8988T (cell line): ENCODE results near the gene OCIAD1.
A peak's percentile ranks its signal among the peaks of the same experiment; 100 is the strongest.

ENCODE experiments used
- DNase-seq: peaks from one replicate; pipeline ENCODE4 v3.0.0; 2011

The OCIAD1 gene

DNA sequence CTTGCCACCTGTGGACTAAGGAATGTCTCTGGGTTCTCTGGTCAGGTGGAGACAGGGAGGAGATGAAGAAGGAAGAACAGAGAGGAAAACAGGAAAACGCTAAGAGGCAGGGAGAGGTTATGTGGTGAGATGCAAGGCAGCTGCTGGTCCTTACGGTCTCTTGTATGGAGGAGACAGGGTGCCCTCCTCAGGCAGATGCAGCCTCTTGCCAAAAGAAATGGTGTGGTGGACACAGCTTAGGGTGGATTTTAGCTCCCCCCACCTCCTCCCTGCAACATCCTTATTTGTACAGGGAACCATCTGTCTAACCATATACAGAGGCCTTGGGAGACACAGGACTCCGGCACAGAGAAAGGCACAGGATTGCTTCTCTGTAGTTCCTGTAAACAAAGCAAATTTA, 66.0 kb downstream of the OCIAD1 start:
- no peak for DNase-seq

DNA sequence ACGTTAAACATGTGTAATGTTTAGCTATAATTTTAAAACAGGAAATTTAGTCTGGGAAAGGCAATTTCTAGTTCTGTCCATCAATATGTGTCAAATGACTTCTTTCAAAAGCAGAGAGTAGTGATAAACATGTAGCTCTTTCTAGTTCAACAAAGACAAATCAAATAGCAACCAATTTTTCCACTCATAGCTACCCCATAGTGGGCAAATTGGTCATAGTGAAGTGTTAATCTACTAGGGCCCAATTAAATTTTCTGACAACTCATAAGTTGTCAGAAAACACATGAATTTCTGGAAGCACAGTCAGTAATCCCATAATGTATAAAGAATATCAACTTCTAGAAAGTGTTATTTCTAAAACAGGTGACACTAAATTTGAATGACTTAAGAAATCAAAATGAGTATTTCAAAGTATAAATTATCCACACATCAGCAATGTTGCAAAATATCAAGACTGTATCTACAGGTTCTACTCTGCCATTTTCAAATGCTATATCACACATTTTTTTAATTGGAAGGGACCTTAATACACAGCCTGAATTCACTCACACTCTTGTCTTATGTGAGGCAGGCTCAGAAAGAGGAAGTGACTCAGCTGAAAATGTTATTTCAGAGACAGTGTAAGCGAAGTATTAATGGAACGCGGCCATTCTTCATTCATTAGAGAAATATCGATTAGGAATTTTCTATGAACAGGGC, 68.0 kb downstream of the OCIAD1 start:
- no peak for DNase-seq

DNA sequence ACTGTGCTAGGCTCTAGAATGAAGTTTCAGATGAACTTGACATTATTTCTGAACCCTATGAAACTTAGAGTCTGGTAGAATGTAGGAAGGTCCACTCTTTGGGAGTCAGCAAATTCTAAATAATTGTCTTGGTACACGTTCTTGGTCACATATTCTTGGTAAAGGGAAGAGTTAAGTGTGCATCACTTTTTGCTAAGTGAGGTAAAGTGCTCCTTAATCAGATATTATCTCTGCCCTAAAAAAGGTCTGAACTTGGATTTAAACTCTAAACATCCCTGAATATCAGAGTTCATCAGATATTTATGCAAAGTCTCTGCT, 68.5 kb downstream of the OCIAD1 start:
- DNase-seq = no peak

DNA sequence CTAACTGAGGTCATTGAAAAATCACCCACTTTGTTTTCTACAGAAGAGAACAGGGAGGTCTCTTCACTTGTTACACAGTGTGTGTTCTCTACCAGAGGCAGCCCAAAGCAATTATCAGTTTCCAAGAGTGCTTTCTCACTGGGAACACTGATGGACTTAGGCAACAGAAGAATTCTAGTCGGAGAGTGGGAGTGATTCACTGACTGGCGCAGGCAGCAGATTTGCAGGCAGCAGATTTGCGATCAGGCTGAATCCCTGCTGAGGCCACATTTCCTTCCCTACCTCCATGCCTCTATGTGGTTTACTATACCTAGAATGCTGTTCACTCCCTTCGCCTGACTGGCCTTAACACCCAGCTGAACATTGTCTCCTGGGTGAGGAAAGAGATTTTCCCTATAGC, 69.1 kb downstream of the OCIAD1 start:
- DNase-seq = no peak

DNA sequence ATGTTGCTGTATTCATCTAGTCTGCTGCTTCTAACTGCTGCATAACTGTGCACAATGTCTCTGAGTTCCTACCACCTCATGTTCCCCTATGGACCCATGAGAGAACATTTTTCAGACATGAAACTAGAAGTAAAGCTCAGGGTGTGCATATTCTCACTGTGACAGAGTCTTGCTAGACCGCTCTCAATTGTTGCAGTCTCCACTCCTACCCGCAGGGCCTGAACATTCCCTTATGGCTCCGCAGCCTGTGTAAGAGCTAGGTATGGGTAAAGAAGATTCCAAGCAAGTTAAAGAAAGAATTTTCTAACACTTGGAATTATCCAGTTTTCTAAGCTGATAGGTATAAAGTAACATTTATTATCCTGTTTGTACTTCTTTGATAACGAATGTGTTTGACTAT, 70.3 kb downstream of the OCIAD1 start:
- no peak for DNase-seq

DNA sequence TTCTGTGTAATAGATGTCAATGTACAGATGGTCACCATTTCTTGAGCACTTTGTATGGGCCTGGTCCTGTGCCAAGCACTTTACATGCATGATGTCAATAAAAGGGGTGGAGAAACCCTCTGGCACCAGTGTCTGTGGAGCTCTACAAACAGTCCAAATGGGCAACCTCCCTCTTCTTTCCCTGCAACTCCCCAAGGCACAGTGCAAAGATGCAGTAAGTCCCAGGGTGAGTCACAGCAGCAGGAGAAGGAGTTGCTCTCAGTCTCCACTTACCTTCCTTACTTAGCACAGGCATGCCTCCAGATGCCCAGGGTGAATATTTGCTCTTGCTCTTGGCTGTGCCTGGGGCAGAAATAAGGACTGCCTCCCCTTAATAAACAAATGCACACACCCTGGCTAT, 71.4 kb downstream of the OCIAD1 start:
- no peak for DNase-seq

DNA sequence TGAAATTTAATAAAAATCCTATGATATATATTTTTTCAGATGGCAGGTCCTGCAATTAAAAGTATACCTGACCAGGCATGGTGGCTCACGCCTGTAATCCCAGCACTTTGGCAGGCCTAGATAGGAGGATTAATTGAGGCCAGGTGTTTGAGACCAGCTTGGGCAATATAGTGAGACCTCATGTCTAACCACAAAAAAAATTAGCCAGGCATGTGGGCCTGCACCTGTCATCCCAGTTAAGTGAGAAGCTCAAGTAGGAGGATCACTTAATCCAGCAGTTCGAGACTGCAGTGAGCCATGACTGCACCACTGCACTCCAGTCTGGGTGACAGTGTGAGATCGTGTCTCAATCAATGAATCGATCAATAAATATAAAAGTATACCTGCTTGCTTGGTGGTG, 73.2 kb downstream of the OCIAD1 start:
- DNase-seq = no peak

DNA sequence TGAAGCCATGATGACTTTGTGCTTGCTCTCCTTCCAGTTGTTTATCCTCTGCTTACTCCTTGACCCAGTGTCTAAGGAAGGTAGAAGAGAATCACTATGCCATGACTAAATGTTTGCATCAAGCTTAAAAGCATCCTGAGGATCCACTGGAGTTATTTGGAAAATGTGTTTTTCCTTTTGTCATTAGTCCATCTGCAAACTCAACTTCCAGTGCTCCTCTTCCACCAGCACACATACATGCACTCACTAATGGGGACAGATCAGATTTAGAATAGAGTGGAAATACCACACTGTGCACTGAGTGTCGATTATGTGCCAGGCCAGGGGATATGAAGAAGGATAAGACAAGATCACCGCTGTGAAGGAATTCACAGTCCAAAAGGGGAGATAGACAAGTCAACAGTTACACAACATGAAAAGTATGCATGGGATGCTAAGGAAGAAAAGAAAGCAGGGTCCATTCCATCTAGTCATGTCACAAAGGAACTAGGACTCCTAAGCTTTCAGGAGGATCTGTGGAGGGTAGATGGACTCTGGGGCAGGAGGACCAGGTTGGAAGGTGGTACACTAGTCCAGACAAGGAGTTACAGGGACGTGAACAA, 73.8 kb downstream of the OCIAD1 start:
- no peak for DNase-seq

DNA sequence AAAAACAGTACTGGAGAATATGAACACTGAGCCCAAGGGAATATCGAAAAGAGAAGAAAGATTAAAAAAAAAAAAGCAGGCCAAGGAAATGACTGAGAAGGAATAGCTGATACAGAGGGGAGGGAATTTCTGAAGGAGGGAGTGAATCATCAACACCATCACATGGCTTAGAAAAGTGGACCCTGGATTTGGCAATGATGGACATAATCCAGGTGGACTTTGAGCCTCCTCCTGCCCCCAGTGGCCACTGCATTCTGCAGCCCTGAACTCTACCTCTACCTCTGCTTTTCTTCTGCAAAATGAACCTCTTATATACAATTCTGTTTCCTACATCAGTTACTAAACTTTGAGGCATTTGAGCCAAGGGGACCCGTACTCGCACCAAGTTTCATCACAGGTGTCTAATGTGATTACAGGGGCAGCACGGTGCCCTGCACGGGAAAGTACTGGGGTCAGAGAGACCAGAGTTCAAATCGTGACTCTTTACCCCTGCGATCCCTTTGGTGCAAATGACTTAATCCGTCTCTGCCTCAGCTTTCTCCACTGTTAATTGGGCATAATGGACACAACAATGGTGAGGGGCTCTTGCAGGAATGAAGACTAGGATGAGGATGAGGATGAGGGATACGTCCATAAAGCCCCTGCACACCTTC, 74.6 kb downstream of the OCIAD1 start:
- DNase-seq = no peak

DNA sequence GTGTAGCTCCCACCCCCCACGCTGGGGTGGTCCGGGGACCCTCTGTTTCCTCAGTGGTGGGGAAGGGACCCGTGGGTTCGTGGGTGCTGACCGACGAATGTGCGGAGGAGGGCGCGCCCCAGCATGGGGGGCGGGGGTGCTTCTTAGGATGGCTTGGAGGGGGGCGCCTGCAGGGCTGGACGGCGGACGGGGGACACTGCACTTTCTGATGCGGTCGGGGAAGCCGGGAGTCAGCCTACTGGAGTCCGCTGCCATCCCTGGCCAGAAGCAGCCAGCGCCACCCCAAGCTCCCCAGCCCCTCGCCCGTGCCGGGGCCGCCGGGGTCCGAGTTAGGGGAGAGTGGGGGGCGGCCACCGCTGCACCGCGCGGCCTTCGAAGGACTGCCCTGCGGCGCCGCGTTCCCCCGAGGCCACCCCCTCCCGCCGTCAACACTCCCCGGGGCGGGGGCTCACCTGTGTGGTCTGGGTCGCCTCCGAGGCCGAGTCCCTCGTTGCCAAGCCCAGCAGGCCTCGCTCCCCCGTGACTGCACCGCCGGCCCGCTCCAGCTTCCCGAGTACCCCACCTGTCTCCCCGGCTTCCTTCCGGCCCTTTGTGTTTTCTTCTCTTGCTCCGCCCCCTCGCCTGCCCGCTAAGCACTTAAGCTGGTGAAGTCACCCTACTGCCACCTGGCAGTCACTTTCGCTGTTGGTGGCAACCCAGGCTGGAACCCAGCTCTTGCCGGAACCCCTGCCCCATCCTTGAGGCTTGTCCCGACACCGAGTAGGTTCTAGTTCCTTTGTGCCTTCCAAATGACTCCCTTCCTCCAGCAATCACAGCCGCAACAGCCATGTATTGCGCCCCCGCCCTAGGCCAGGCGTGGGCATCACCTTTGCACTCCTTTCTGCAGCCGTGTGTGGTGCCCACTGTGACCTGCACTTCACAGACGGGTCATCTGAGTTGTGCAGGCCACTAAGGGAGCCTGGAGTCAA, 75.6 kb downstream of the OCIAD1 start, which contains the start of gene OCIAD2:
Gene OCIAD2 (minus strand): TSS at position 569 of the 968 bp plus-strand sequence. CDS start 2,225 bp downstream, outside the sequence.
- DNase-seq = peak; percentile 69

DNA sequence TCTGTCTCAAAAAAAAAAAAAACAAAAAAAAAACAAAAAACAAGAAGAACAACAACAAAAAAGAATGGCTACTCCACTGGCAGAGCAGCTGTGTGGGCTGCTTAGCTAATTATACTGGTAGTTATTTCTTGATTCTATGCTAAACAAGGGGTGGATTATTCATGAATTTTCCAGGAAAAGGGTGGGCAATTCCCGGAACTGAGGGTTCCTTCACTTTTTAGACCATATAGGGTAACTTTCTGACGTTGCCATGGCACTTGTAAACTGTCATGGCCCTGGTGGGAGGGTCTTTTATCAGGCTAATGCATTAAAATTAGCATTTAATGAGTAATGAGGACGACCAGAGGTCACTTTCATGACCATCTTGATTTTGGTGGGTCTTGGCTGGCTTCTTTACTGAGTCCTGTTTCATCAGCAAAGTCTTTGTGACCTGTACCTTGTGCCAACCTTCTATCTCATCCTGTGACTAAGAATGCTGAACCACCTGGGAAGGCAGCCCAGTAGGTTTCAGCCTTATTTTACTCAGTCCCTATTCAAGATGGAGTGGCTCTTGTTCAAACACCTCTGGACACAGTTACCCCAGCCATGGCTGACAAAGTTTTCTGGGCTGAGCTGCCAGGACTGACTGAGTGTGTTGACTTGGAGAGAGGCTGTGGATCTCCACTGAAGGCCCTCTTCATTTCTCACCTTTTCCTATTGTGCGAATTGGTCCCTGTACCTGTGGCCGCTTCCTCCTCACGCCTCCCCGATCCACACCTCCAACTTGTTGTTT, 77.0 kb downstream of the OCIAD1 start:
- DNase-seq = no peak

DNA sequence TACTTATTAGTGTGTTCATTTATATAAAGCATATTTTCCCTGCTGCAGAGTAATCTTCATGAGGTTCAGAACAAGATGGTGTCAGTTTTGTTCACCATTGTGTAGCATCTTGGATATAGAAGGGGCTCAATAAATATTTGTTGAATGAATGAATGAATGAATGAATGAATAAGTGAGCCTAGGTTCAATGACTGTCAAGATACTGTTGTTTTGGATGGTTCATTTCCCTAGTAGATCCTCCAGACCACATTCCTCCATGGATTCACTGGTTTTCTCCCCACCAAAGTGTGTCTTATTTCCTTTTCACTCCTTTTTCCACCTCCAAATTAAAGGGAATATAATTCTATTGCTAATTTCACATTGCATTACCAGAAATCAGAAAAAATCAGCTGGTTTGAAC, 77.8 kb downstream of the OCIAD1 start:
- no peak for DNase-seq

DNA sequence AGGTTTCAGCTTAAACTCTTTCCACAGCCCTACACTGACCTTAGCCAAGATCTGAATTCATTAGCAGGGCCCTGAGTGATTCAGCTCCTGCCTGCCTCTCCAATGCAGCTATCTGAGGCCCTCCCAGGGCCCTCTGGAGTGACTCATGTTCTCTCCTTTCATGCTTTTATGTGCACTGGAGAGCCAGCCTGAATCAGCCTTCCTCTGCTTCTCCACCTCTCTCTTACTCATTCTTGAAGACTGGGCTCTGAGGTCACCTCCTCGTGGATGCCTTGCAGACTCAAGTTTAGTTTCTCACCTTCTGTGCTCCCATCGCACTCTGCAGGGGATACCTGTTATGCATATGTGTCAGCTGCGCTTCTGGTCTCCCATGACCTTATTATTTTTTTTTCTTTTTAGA, 78.8 kb downstream of the OCIAD1 start:
- DNase-seq = peak; percentile 63

DNA sequence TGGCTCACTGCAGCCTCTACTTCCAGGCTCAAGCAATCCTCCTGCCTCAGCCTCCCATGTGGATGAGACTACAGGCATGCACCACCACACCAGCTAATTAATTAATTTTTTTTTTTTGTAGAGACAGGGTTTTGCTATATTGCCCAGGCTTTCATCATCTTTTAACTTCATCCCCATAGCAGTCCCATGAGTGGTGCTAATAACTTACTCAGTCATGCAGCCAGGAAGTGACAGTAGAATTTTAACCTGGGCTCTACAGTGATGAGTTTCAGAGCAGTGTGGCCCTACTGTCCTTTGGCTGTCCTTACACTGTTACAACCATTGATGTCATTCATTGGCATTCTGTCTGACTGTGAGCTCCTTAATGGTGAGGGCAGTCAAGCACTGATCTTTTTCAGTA, 79.6 kb downstream of the OCIAD1 start:
- DNase-seq = no peak
